Activated naive CD8-positive, alpha-beta T cell (primary cell): Measurements from ENCODE around the gene RBBP8.
"Not testable (repeated sequence)": the region's sequence is repeated elsewhere in the genome, so short reads cannot be mapped to it uniquely, and the experiment has no call there.

Experiments used
- H3K27ac Mint-ChIP-seq: one replicate; pipeline ENCODE4 v1.8.0; 2021; ENCODE audit warnings: mixed read lengths
- H3K27me3 Mint-ChIP-seq: one replicate; pipeline ENCODE4 v1.8.0; 2021; ENCODE audit warnings: mixed read lengths
- H3K36me3 Mint-ChIP-seq: one replicate; pipeline ENCODE4 v1.8.0; 2021; ENCODE audit warnings: mixed read lengths
- H3K4me1 Mint-ChIP-seq: one replicate; pipeline ENCODE4 v1.8.0; 2021; ENCODE audit warnings: low read depth, mixed read lengths
- H3K4me3 Mint-ChIP-seq: one replicate; pipeline ENCODE4 v1.8.0; 2021; ENCODE audit warnings: mild to moderate bottlenecking, mixed read lengths
- H3K9me3 Mint-ChIP-seq: one replicate; pipeline ENCODE4 v1.8.0; 2021; ENCODE audit warnings: low read depth, mixed read lengths

Gene RBBP8

DNA sequence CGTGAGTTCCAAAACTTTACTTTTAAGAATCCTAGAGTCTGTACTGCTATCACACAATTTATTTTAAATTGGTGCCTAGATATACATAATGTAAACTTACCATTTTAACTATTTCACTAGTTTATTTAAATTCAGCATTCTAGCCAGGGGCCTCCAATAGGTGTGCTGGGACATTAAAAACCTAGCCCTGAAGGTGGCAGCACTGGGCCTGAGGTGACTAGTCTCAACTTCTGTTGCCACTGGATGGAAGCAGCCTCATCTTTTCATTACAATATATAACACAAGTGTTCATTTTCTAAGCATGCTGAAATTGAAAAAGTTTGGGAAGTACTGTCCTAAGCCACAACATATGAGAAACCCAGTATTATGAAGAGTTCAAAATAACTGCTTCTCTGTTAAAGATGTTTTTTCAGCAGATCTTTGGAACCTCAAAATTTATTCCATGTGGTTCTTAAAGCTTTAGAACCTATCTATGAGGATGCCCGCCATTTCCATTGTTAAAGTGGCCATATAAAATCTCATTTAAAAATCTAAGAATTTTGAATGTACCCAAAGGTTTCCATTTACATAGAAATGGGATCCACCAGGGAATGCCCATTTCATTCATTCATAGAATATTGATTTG, 2.9 kb upstream of the RBBP8 start:
- Mint-ChIP-seq H3K9me3 (no peaks in the 10 kb centered on the region), H3K4me1 (peaks cover 13% of the 10 kb centered on the region), H3K4me3 (no peak overlapping the region), H3K27ac (no peak overlapping the region), H3K36me3 (no peaks in the 10 kb centered on the region), H3K27me3 (no peaks in the 10 kb centered on the region)

DNA sequence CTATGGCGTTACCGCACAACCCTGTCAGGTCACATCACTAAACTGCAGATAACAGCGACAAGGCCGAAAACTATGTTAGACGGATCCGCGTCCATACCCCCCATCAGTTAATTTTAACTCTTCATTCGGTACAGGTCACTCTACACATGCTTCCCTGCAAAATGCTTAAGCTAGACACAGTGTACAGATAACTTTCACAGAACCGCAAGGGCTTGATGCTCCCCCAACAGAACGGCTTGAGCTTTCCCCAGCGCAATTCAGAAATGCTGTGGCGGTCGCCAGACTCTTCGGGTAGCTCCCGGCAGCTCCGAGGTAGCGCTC, 283 bp upstream of the RBBP8 start:
- Mint-ChIP-seq H3K9me3 (no peaks in the 10 kb centered on the region), H3K4me1 (peaks cover 13% of the 10 kb centered on the region), H3K4me3 (peak overlapping the region; percentile 98), H3K36me3 (no peaks in the 10 kb centered on the region), H3K27me3 (no peaks in the 10 kb centered on the region), H3K27ac (peak overlapping the region; percentile 64)

DNA sequence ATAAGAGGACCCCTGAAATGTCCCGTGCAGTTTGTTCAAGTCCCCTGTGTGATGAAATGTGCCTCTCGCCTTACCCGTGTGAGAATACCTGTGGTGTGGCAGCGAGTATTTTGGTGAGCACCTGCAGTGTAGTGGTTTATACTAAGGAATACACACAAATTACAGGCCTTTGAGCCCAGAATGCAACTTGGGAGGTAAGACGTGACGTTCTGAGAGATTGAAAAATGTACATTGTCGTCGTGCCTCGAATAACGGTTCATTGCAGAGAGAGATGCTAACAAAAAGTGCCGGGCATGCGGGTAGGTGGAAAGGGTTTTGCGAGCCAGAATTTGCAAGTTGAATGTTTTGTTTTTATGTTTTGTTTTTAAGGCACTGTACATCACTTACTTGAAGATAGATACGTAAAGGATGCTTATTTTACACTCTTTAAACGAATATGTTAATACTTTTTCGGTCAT, 867 bp downstream of the RBBP8 start:
- H3K4me1 Mint-ChIP-seq = peaks cover 13% of the 10 kb centered on the region
- H3K27me3 Mint-ChIP-seq = no peaks in the 10 kb centered on the region
- H3K36me3 Mint-ChIP-seq = peaks cover 5% of the 10 kb centered on the region
- H3K9me3 Mint-ChIP-seq = no peaks in the 10 kb centered on the region
- H3K4me3 Mint-ChIP-seq = peak overlapping the region; percentile 98
- peak overlapping the region; percentile 89 for H3K27ac Mint-ChIP-seq

DNA sequence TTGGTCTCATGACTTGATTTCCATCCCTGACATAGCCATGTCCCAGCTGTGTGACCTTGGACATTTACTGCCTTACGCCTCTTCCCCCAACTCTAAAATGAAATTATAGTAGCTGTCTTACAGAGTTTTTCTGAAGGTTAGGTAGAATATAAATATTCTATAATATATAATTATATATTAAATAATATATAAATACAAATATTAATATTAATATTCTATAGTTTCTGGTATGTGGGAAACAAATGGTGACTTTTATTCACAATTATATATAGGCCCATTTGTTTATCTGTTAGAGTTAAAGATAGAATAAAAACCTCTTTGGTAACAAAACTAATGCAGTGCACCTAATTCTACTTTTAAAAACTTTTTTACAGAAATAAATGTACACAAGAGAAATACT, 1.7 kb downstream of the RBBP8 start:
- Mint-ChIP-seq H3K9me3 (no peaks in the 10 kb centered on the region), H3K27me3 (no peaks in the 10 kb centered on the region), H3K4me3 (peak overlapping the region; percentile 98), H3K27ac (no peak overlapping the region), H3K36me3 (peaks cover 5% of the 10 kb centered on the region), H3K4me1 (peaks cover 13% of the 10 kb centered on the region)

DNA sequence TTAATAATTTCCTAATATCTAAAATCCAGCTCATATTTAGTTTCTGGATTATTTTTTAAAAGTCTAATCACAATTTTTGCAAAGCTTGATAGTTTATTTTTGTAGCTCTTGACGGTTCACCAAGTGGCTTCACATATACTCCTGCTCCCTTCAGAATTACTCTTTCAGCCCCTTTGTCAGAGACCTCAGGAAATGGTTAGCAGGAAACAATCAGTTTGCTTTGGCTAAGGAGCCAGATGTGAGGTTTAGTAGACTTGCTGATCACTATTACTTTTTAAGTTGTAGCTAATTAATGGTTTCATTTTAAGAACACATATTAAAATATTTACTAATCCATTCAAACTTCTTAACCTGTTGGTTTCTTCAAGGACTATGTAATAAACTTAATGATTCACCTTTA, 2.3 kb downstream of the RBBP8 start:
- no peaks in the 10 kb centered on the region for H3K27me3 Mint-ChIP-seq
- no peak overlapping the region for H3K4me3 Mint-ChIP-seq
- H3K4me1 Mint-ChIP-seq = peaks cover 13% of the 10 kb centered on the region
- H3K36me3 Mint-ChIP-seq = peaks cover 5% of the 10 kb centered on the region
- no peak overlapping the region for H3K27ac Mint-ChIP-seq
- H3K9me3 Mint-ChIP-seq = no peaks in the 10 kb centered on the region

DNA sequence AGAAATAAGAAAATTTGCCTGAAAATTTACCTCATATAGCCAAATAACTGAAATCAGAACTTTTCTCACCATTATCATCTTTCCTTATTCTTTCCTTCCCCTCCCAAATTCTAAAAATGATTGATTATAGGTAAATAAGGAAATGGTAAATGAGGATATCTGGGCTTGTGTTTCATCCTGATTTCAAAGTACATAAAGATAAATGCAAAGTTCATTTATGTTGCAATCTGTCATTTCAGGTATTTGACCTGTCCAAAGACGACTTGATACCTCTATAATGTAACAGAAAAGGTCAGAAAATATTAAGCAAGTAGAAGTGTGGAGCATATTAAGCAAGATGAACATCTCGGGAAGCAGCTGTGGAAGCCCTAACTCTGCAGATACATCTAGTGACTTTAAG, 3.4 kb downstream of the RBBP8 start:
- Mint-ChIP-seq H3K27me3 (no peaks in the 10 kb centered on the region), H3K4me3 (no peak overlapping the region), H3K27ac (no peak overlapping the region), H3K36me3 (peaks cover 5% of the 10 kb centered on the region), H3K9me3 (no peaks in the 10 kb centered on the region), H3K4me1 (peaks cover 13% of the 10 kb centered on the region)

DNA sequence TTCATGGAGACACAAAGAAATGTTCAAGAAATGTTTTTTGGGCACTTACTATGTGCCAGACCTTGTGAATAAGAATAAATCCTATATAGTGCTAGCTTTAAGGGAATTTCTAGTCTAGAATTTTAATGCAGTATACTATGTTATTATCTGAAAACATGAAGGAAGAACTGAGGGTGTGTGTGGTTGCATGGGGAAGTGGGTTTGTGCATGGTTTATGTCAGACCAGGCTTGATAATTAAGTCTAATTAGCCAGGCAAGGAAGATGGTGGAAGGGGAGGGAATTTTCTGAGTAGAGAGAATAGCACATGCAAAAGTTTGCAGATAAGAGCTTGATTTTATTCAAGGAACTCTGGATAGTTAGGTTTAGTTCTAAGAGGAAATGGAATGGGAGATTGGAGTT, 6.5 kb downstream of the RBBP8 start:
- no peaks in the 10 kb centered on the region for H3K27me3 Mint-ChIP-seq
- no peak overlapping the region for H3K27ac Mint-ChIP-seq
- H3K9me3 Mint-ChIP-seq = no peaks in the 10 kb centered on the region
- peaks cover under 1% of the 10 kb centered on the region for H3K4me1 Mint-ChIP-seq
- peaks cover 5% of the 10 kb centered on the region for H3K36me3 Mint-ChIP-seq
- H3K4me3 Mint-ChIP-seq = no peak overlapping the region

DNA sequence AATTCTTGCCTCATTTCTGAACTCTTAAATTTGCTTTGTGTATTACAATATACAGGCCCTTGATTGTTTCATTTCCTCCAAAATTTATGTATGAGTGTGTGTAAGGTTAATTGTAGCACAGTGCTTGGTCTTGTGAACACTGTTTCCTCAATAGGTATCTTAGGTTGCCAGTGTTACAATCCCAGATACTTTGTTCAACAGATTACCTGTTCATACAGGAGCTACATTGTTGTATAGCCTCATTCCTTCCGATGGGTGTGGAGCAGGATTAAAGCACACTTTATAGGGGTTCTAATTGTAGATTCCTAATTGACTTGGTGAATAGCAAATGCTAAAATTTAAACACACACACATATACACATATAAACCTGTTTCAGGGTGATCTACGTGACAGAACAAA, 10.7 kb downstream of the RBBP8 start:
- no peaks in the 10 kb centered on the region for H3K9me3 Mint-ChIP-seq
- no peaks in the 10 kb centered on the region for H3K4me1 Mint-ChIP-seq
- H3K36me3 Mint-ChIP-seq = peaks cover 4% of the 10 kb centered on the region
- no peaks in the 10 kb centered on the region for H3K27me3 Mint-ChIP-seq
- H3K27ac Mint-ChIP-seq = no peak overlapping the region
- no peak overlapping the region for H3K4me3 Mint-ChIP-seq

DNA sequence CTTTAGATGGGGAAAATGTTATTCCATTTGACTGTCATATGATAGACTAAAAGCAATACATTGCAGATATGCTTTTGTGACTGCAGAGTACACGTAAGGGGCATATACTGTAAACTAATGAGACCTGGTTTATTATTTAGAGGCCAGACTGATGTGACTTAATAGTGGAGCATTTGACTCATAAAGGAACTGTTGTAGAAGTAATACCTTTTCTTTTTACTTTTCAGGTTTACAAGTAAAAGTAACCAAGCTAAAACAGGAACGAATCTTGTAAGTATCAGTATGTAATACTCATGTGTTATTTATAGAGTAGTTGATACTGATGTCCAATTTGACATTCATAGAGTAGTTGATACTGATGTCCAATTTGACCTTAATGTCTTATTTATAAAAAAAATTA, 13.1 kb downstream of the RBBP8 start:
- no peaks in the 10 kb centered on the region for H3K9me3 Mint-ChIP-seq
- no peak overlapping the region for H3K27ac Mint-ChIP-seq
- no peak overlapping the region for H3K4me3 Mint-ChIP-seq
- peaks cover 16% of the 10 kb centered on the region for H3K36me3 Mint-ChIP-seq
- H3K4me1 Mint-ChIP-seq = no peaks in the 10 kb centered on the region
- H3K27me3 Mint-ChIP-seq = no peaks in the 10 kb centered on the region

DNA sequence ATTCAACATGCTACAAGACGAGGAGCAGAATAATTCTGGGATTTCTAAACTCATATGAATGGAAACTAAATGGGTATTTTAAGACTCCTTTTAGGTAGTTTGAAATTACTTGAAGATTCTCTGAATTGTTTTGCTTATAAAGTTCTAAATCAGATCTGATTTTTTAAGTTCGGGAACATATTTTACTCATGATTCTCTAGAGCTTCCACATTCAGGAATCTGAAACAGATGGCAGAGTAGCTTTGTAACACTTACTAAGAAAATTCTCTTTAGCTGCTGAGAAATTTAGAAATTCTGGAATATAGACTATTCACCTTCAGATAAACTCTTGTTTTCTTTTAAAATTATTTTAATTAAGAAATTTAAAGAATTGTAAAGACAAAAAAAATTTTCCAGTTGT, 13.7 kb downstream of the RBBP8 start:
- H3K36me3 Mint-ChIP-seq = peaks cover 20% of the 10 kb centered on the region
- no peaks in the 10 kb centered on the region for H3K27me3 Mint-ChIP-seq
- H3K9me3 Mint-ChIP-seq = no peaks in the 10 kb centered on the region
- no peak overlapping the region for H3K27ac Mint-ChIP-seq
- H3K4me3 Mint-ChIP-seq = no peak overlapping the region
- no peaks in the 10 kb centered on the region for H3K4me1 Mint-ChIP-seq

DNA sequence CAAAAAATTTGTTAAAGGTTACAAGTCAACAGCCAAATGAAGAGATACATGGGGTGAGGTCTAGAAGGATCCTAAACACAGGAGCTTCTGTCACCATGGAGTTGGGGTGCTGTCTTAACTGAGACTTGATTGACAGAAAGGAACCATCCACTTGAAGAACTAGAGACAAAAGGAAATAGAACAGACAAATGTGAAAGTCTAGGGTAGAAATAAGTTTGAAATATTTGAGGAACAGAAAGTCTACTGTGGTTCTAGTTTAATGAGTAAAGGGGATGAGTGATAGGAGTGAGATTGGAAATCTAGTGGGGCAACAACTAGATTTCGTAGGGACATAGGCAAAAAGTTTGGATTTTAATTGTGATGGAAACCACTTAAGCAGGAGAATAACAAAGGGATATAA, 18.7 kb downstream of the RBBP8 start:
- no peak overlapping the region for H3K4me3 Mint-ChIP-seq
- peaks cover 43% of the 10 kb centered on the region for H3K36me3 Mint-ChIP-seq
- H3K27me3 Mint-ChIP-seq = no peaks in the 10 kb centered on the region
- H3K9me3 Mint-ChIP-seq = no peaks in the 10 kb centered on the region
- H3K4me1 Mint-ChIP-seq = peaks cover 10% of the 10 kb centered on the region
- no peak overlapping the region for H3K27ac Mint-ChIP-seq

DNA sequence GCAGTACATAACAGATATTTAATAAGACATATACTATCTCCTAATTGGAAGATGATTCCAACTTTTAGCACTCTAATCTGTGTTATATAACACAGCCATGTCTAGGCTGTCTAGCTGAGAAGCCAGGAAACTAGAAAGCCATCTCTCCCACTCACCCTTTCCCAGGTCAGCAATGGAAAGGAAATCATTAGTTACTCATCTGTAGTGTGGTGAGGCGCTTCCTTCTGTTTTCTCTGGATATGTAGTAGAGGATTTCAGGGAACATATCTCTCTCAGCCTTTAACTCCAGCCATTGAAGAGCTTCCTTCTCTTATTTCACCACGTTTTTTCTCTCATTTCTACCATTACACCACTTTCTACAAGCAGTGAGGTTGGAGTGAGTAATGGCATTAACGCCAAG, 19.4 kb downstream of the RBBP8 start:
- H3K27me3 Mint-ChIP-seq = no peaks in the 10 kb centered on the region
- no peak overlapping the region for H3K4me3 Mint-ChIP-seq
- no peaks in the 10 kb centered on the region for H3K9me3 Mint-ChIP-seq
- H3K4me1 Mint-ChIP-seq = peaks cover 10% of the 10 kb centered on the region
- H3K36me3 Mint-ChIP-seq = peaks cover 42% of the 10 kb centered on the region
- no peak overlapping the region for H3K27ac Mint-ChIP-seq

DNA sequence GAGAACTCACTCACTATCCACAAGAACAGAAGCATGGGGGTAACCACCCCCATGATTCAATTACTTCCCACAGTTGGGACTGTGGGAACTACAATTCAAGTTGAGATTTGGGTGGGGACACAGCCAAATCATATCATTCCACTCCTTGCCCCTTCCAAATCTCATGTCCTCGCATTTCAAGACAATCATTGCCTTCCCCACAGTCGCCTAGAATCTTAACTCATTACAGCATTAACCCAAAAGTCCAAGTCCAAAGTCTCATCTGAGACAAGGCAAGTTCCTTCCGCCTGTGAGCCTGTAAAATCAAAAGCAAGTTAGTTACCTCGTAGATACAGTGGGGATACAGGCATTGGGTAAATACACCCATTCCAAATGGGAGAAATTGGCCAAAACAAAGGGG, 20.9 kb downstream of the RBBP8 start:
- H3K27me3 Mint-ChIP-seq, H3K27ac Mint-ChIP-seq, H3K9me3 Mint-ChIP-seq, H3K4me3 Mint-ChIP-seq: not testable (repeated sequence)
- H3K4me1 Mint-ChIP-seq = peaks cover 10% of the 10 kb centered on the region
- H3K36me3 Mint-ChIP-seq = peaks cover 41% of the 10 kb centered on the region

DNA sequence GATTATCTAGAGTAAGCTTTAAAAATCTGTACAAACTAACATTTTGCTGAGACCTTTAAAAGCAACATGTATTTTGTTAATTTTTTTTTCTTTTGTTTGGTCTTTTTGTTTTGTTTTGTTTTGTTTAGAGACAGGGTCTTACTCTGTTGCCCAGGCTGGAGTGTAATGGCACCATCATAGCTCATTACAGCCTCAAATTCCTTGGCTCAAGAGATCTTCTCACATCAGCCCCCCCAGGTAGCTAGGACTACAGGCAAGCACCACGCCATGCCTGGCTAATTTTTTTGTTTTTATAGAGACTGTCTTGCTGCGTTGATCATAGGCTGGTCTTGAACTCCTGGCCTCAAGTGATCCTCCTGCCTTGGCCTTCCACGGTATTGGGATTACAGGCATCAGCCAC, 23.1 kb downstream of the RBBP8 start:
- H3K9me3 Mint-ChIP-seq = no peaks in the 10 kb centered on the region
- H3K36me3 Mint-ChIP-seq = peaks cover 34% of the 10 kb centered on the region
- no peaks in the 10 kb centered on the region for H3K27me3 Mint-ChIP-seq
- peaks cover 10% of the 10 kb centered on the region for H3K4me1 Mint-ChIP-seq
- H3K27ac Mint-ChIP-seq = no peak overlapping the region
- no peak overlapping the region for H3K4me3 Mint-ChIP-seq

DNA sequence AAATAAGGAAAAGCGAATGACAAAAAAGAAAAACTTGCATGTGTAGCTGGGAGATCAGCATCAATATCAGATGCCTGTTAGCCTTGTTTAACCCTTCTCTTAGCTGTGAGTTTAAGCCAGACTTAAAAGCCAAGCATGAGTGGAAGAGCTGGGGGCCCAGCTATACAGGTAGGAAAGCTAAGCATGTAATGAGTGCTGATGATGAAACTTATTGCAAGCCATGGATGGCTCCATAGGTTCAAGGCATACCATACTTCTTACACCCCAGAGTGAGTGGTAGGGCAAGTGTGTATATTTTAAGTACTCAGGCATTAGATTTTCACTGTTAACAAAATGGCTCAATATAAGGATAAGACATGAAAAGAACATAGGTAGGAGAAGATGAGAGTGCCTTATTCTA, 28.0 kb downstream of the RBBP8 start:
- Mint-ChIP-seq H3K36me3 (peaks cover 9% of the 10 kb centered on the region), H3K27me3 (no peaks in the 10 kb centered on the region), H3K4me1 (peaks cover 2% of the 10 kb centered on the region), H3K9me3 (no peaks in the 10 kb centered on the region), H3K27ac (no peak overlapping the region), H3K4me3 (no peak overlapping the region)

DNA sequence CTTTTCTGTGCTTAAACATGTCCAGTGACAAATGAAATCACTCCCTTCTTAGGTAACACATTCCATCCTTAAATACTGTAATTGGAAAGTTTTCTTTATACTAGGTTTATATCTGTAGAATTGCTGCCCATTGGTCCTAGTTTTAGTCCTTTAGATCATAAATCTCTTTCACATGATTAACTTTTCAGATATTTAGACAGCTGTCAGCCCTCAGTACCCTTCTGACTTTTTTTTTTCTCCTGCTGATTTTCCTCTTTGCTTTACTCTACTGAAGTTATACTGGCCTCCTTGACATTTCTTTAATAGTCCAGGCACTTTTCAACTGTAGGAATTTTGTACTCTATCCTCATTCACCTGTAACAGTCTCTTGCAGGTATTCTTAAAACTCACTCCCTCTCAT, 28.9 kb downstream of the RBBP8 start:
- H3K36me3 Mint-ChIP-seq = peaks cover 9% of the 10 kb centered on the region
- H3K4me3 Mint-ChIP-seq = no peak overlapping the region
- no peaks in the 10 kb centered on the region for H3K9me3 Mint-ChIP-seq
- no peaks in the 10 kb centered on the region for H3K27me3 Mint-ChIP-seq
- no peak overlapping the region for H3K27ac Mint-ChIP-seq
- H3K4me1 Mint-ChIP-seq = peaks cover 2% of the 10 kb centered on the region
